PFSK-1 (cell line): ENCODE data around the gene GPR176.

ENCODE experiments used
- POLR2AphosphoS5 ChIP-seq: IDR thresholded peaks from 2 replicates; pipeline ENCODE4 v1.6.1; 2012; ENCODE audit warnings: low read depth, mild to moderate bottlenecking, control low read depth, low read length, moderate library complexity
- SIN3A ChIP-seq: IDR thresholded peaks from 2 replicates; pipeline ENCODE4 v1.6.1; 2012; ENCODE audit warnings: mild to moderate bottlenecking, low read length, moderate library complexity, borderline replicate concordance; ENCODE audit not compliant: insufficient read depth

GRCh38 chr15:39770748-39771689, 149.0 kb downstream of the GPR176 start:
- TF ChIP-seq SIN3A (no peak), POLR2AphosphoS5 (no peak)
